Embryonic facial prominence (tissue), 1 donor: ENCODE measurements around the gene LACTB.
A peak's percentile ranks its signal among the peaks of the same experiment; 100 is the strongest.

ENCODE experiments used
- DNase-seq: peaks from one replicate; pipeline ENCODE4 v3.0.0-alpha.2; 2016; ENCODE audit errors: extremely low spot score

Gene LACTB

DNA sequence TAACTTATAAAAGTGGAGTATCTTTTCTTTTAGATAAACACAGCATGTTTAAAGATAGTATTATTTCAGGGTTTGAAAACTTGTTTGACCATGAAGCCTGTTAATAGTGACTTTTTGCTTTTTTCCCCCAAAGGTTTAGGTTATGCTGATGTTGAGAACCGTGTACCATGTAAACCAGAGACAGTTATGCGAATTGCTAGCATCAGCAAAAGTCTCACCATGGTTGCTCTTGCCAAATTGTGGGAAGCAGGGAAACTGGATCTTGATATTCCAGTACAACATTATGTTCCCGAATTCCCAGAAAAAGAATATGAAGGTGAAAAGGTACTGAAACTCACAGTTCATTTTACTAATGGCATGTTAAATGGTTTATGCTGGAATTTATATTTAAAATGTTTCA lies 5.1 kb downstream of the LACTB start:
- DNase-seq, result no peak

DNA sequence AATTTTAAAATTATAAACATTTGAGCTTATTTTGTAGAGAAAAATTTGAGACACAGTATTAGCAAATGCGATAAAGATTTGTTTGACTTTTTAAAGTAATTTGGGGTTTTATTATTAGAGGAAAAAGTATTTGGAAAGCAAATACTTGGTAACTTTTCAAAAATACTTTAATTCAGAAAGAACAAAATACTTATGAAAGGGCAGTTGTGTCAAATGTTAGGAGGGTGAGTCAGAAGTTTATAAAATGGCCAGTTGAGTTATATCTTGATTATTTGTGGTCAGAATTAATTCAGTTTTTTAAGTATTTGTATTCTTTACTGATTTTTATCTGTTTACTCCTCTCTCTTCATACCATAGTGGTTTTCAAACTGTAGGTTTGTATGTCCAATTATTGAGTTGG lies 12.1 kb downstream of the LACTB start:
- DNase-seq, result no peak

- no peak for DNase-seq
Measured at GRCh38 chr15:63134245-63134985, 12.8 kb downstream of the LACTB start.

GRCh38 chr15:63135281-63135680 lies 13.6 kb downstream of the LACTB start:
- no peak for DNase-seq

- DNase-seq, result no peak
Measured at GRCh38 chr15:63135804-63136203, 14.1 kb downstream of the LACTB start.

DNA sequence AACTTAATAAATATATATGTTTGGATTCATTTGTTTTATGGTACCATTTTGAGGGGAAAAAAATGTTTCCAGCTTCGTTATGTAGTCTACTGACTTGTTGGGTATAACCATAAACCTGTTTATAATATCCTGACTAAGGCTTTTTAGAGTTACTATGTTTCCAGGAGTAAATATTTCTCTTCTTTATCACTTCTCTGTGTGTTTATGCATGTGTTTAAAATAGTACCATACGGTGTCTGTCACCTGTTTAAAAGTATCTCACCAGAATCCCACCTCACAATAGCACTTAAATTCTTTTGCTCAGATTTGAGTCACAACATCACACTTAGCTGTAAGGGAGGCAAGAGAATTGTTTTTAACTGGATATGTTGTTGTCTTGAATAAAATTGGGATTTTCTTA lies 15.1 kb downstream of the LACTB start:
- DNase-seq, result no peak

DNA sequence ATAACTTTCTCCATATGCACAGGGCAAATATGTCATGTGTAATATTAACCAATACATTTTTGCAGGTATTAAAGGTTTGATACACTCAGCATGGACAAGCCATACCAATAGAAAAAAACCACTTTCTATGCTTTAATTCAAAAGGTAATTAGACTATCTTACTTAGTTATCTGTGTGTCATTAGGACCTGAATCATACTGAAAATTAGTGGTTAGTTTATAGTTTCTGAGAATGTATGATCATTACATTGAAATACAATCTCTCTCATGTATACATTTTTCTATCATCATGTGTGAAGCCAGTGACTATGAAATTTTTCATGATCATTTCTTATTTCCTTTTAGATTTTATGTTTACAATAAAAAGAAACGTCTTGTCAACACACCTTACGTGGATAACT lies 19.3 kb downstream of the LACTB start:
- no peak for DNase-seq

DNA sequence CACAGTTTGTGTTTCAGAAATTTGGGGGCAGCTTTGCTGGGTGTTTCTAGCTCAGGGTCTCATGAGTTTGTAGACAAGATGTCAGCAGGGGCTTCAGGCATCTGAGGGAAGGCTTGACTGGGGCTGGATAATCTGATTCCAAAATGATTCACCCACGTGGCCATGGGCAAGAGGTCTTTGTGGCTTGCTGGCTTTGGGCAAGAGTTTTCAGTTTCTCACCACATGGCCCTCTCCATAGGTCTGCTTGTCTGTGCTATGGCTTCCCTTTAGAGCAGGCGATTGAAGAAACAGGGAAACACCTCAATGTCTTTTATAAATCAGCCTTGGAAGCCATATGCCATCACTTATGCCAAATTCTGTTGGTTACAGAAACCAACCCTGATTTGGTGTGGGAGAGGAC lies 23.8 kb downstream of the LACTB start:
- DNase-seq, result no peak

GRCh38 chr15:63146684-63147083 lies 25.0 kb downstream of the LACTB start:
- DNase-seq, result no peak

DNA sequence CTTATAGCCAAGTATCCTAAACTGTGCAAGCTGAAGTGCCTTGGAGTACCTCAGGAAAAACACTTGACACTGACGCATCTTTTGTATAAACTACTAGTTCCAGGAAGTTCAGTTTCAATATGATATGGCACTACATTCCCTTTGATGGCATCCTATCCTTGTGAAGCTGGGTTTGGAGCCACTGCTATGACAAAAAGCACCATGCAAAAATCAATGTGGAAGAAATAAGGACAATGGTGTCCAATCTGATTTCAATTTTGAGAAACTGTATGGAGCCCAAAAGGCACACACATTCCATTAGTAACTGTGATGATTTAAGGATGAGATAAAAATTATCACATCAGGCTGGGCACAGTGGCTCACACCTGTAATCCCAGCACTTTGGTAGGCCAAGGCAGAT lies 30.0 kb downstream of the LACTB start:
- no peak for DNase-seq

DNA sequence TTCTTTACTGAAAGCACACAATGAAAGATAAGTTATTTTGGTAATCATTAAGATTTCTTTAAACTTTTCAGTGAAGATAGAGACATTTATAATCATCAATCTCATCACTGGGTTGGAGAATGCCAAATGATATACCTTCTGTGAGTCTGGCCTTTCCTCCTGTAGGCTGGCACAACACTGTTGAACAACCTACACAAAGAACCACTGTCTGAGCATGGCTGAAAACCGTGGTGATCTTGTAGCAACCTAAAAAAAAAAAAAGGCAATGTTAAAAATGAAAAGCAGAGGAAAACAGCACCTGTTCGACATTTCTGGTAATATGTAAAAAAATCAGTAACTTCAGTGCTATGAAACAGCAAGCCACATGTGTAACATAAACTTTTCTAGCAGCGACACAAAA lies 33.8 kb downstream of the LACTB start:
- no peak for DNase-seq

DNA sequence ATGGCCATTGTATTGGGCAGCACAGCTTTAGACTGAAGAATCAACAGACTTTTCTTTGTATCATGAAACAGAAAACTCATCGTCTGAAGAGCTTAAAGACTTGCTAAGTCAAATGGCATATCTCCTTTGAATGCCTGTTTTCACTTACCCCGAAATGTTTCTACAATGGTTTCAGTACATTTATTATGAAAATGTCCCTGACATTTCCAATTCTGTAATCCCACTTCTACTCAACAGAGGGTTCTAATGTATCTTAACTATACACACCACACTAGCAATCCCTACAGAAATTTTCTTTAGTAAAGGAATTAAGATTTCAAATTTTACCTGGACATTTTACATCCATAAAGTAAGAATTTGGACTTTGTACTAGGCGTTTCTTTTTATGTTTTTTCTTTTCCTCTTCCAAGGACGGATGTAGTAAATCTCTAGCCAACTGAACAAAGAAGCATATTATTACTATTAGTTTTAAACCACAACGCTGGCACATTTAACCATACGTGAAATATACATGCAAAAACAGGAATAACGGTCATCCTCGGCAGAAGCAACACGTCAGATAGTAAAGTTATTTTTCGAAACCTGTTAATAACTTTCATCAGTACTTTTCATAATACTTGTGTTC lies 34.5 kb downstream of the LACTB start:
- no peak for DNase-seq

GRCh38 chr15:63156755-63157117 lies 35.1 kb downstream of the LACTB start:
- DNase-seq, result no peak

- peak; percentile 87 for DNase-seq
Measured at GRCh38 chr15:63157118-63157843, 35.6 kb downstream of the LACTB start, which contains the start of gene RPS27L. TSS of gene RPS27L (minus strand) at chr15:63157477. CDS start at chr15:63157405, 72 bp downstream.

GRCh38 chr15:63157891-63158431 lies 36.3 kb downstream of the LACTB start:
- no peak for DNase-seq

- no peak for DNase-seq
Measured at GRCh38 chr15:63160638-63161037, 39.0 kb downstream of the LACTB start.

DNA sequence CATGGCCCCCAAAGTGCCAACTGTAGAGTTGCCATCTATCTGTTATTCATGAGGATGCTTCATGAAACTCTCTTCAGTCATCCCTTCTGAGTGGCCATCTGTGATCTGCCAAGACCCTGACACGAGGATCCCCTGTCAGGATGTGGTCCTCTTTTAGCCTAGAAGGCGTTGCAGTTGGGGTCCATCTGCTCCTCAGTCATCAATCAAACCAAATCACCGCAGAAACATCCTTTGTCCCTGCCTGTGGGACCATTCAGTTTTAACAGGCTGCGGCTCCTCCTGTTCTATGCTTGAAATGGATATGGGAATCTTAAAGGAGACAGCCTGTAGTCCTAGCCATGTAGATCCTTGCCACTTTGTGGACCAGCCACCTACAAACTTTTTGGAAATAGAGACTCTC lies 41.6 kb downstream of the LACTB start:
- no peak for DNase-seq

- no peak for DNase-seq
Measured at GRCh38 chr15:63165166-63165859, 43.7 kb downstream of the LACTB start.

DNA sequence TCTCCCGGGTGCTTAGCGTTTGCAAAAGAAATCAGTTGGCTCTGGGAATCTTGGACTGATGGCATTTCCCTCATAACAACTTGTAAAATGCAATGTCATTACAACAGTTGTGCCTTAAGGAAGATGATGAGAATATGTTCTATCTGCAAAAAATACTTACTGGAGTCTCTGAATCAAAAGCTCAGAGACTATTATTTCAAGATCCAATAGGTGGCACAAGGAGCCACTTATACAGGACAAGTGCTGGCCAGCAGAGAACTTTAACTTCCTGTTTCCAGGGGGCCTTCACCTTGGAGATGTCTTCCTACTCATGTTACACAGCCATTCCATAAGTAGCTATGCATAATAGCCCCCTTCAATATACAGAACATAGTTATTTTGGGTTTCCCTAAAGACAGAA lies 44.6 kb downstream of the LACTB start:
- DNase-seq, result no peak

DNA sequence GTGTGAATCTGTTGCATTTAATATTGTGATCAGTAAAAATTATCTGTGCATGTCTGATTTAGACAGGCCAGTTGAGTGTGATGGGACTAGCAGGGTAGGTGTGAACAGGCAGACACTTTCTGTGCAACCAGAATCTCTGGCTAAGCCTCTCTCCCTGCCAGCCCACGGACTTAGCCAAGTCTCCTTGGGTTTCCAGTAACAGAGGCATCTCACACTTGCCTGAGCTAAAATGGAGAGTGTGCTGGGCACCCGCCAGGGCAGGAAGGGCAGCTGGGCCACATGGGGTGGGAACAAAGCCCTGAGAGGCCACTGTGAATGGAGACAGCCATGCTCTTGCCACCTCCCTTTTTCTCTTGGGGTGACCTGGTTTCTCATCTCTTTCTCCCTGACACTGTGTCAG lies 48.1 kb downstream of the LACTB start:
- no peak for DNase-seq

DNA sequence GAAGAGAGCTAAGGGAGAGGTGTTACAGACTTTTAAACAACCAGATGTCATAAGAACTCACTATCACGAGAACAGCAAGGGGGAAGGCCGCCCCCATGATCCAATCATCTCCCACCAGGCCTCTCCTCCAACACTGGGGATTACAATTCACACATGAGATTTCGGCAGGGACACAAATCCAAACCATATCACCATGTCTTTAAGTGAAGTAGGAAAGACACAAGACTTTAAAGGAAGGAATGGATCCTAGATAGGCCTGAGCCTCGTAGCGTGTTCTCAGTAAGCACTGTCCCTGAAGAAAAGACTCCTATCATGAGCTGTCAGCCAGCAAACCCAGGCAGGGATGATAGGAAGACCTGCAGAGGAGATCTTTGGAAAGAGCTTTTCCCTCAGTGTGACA lies 50.7 kb downstream of the LACTB start:
- no peak for DNase-seq

DNA sequence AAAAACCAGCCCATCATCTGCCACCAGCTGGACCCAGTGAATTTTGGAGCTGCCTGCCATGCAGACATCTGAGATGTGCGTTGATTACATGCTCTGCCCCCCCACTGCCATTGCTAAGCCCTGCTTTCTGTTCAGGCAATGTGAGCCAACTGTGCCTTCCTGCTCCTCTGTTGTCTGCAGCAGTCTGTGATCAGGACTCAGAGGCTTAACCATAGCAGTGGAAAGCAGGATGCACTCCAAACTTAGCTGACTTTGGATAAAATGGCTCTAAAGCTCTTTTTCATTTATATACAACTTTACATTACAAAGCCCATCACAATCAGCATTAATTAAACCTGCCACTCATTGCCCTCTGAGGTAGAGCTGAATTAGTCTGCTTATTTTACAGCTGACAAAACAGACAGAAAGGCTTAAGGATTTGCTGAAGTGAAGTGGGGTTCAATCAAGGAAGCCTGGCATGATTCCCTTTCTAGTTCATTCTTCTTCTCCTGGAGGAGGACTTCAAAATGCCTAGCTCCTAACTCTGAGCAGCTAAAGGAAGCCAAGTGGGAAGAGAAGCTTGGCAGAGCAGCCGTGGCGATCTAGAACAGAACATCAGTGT lies 51.3 kb downstream of the LACTB start:
- DNase-seq, result no peak
